D721Med (cell line): ENCODE measurements around the gene OR1I1.

Source experiments
- DNase-seq: peaks from one replicate; pipeline ENCODE4 v3.0.0; 2011; ENCODE audit warnings: low spot score; ENCODE audit not compliant: insufficient read length
- FAIRE-seq: peaks from 2 replicates; lab custom pipeline; 2011; peaks lifted over from hg19 to GRCh38; lab: Jason Lieb, UNC
- TF ChIP-seq, protein P1 (sequence below): IDR thresholded peaks from 2 replicates; pipeline ENCODE4 v1.5.1; 2012; ENCODE audit warnings: mild to moderate bottlenecking, control low read depth; ENCODE audit not compliant: insufficient read depth; ENCODE audit errors: missing control alignments

The OR1I1 gene

DNA sequence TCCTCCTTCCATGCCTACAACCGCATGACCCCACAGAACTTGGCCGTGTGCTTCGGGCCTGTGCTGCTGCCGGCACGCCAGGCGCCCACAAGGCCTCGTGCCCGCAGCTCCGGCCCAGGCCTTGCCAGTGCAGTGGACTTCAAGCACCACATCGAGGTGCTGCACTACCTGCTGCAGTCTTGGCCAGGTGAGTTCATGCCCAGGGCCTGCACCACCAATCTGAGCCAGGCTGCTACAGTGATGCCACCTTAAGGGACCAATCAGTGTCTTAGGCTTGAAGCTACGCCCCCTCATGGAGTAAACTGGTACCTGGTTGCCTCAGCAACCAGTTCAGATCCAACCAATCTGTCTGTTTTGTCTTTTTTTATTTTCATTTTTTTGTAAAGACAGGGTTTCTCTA, 30.4 kb downstream of the OR1I1 start:
- DNase-seq (no peak), FAIRE-seq (no peak)
- TF ChIP-seq, protein P1, sequence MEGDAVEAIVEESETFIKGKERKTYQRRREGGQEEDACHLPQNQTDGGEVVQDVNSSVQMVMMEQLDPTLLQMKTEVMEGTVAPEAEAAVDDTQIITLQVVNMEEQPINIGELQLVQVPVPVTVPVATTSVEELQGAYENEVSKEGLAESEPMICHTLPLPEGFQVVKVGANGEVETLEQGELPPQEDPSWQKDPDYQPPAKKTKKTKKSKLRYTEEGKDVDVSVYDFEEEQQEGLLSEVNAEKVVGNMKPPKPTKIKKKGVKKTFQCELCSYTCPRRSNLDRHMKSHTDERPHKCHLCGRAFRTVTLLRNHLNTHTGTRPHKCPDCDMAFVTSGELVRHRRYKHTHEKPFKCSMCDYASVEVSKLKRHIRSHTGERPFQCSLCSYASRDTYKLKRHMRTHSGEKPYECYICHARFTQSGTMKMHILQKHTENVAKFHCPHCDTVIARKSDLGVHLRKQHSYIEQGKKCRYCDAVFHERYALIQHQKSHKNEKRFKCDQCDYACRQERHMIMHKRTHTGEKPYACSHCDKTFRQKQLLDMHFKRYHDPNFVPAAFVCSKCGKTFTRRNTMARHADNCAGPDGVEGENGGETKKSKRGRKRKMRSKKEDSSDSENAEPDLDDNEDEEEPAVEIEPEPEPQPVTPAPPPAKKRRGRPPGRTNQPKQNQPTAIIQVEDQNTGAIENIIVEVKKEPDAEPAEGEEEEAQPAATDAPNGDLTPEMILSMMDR = no peak

DNA sequence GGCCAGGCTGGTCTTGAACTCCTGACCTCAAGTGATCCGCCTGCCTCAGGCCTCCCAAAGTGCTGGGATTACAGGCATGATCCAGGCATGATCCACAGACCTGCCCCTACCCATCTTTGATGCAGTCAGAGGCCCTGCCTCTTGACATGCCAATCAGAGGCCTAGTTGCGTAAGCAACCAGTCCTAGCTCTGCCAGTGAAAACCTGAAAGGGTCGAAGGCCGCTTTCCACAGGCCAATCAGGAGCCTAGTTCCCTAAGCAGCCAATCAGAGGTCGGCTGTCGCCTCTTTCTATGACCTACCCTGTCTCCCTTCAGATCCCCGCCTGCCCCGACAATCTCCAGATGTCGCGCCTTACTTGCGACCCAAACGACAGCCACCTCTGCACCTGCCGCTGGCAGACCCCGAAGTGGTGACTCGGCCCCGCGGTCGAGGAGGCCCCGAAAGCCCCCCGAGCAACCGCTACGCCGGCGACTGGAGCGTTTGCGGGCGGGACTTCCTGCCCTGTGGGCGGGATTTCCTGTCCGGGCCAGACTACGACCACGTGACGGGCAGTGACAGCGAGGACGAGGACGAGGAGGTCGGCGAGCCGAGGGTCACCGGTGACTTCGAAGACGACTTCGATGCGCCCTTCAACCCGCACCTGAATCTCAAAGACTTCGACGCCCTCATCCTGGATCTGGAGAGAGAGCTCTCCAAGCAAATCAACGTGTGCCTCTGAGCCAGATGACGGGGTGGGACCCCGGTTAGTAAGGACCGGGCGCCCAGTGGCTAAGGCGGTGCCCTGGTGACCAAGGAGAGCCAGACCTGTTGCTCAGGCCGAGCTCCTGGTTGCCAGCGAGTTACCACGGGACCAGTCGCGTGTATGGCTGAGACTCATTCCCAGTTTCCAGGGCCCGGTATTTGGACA, 31.5 kb downstream of the OR1I1 start:
- FAIRE-seq (no peak), DNase-seq (no peak)
- TF ChIP-seq, protein P1 = no peak

DNA sequence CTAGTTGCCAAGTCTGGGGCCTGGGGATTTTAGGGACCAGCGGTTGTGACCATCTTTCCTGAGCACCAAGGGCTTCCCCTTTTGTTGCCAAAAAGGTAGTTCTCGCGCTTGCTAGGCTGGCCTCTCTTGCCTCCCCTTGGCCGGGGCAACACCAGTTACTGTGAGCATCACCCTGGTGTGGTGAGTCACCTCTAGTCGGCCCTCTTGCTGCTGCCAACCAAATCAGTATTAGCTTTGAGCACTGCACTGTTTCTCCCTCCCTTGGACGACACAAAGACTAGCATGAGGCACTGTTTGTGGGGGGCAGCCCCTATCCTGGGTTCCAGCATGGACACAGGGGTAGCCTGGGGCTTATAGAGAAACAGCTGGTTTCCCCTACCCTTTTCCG, 32.1 kb downstream of the OR1I1 start:
- FAIRE-seq (no peak), DNase-seq (no peak)
- TF ChIP-seq, protein P1 = no peak

DNA sequence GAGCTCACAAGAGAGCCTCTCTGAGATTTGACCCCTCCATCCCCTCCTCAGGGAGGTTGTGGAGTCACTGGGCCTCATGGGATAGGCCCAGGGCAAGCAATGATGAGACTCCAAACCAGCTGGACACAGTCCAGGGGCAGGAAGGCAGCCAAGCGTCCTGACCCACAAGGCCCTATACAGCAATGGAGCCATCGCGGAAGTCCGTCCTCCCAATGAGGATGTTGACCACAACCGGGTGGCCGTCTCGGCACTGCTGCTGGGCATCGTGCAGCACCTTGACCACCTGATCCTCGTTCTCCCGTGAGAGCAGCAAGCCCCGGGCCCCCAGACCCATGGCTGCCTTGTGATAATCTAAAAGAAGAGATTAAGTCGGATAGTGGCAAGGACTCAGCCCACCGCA, 33.1 kb downstream of the OR1I1 start:
- FAIRE-seq (no peak), DNase-seq (no peak)
- TF ChIP-seq, protein P1 = no peak

DNA sequence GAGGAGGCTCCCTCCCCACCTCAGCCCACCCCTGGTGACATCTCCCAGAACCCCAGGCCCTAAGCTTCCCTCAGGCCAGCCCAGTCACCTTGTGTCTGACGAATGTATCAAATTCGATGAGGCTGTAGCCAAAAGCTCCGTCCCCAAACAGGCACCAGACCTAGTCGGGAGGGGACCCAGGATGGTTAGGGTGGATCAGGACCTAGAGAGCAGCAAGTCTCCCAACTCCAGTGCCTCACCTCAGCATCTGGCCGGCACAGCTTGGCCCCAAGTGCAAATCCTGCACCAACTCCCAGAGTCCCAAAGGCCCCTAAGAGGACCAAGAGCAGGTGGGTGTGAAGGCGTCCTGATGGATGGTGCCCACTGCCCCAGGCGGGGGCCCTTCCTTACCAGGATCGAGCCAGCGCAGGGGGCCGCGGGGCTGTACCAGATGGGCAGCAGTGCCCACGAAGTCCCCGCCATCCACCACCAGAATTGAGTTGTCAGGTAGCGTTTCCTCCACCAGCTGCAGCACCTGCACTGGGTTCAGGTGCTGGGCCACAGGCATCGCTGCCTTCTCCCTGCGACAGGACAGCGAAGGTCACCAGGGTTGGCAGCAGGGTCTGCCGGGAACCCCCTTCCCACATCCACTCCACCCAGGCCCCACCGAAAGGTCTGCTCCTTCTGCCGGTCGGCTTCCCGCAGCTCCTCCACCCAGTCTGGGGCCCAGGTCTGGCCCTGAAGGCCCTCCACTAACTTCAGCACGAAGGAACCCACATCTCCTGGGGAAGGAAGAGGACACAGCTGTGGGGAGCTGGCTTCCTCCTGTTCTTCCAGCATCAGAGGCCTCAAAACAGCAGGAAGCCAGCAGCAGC, 34.0 kb downstream of the OR1I1 start:
- no peak for FAIRE-seq
- TF ChIP-seq, protein P1 = no peak
- DNase-seq = no peak

DNA sequence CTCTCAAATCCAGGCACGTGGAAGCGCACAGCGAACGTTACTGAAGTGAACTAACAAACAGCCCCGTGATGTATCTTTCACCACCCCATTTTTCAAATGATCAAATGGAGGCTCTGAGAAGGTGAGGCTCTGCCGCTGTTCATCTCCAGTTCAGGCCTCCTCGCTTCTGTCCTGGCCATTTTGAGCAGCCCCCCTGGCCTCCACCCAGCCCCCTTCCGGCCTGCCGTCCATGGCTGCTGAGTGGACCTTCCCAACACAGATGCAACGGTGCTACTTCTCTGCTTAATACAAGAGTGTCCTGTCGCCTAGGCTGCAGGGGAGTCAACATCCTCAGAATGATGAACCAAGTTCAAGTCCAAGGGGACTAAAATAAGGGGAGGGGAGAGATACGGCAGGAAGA, 34.8 kb downstream of the OR1I1 start:
- DNase-seq (no peak), FAIRE-seq (no peak)
- TF ChIP-seq, protein P1 = no peak

DNA sequence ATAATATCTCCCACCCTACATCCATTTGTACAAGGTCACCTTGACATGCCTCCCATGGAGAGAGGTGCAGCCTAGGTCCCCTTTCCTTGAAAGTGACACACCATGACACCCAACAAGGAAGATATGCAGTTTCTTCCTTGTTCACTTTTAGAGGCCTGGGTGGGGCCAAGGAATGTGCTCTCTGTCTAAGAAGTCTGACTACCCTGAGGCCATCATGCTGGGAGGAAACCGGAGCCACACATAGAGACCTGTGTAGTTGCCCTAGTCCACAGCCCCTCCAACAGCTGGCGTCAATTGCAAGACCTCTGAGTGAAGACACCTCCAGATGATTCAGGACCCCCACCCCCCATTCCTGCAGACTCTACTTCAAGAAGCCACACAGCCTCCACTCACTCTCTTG, 36.2 kb downstream of the OR1I1 start:
- TF ChIP-seq, protein P1 = no peak
- no peak for FAIRE-seq
- no peak for DNase-seq
